Islet precursor cell (in vitro differentiated cells): ENCODE results near the gene SPON1.
A peak's percentile ranks its signal among the peaks of the same experiment; 100 is the strongest.

Experiments used
- DNase-seq: peaks from one replicate; pipeline ENCODE4 v3.0.0-alpha.2; 2018

Gene SPON1

DNA sequence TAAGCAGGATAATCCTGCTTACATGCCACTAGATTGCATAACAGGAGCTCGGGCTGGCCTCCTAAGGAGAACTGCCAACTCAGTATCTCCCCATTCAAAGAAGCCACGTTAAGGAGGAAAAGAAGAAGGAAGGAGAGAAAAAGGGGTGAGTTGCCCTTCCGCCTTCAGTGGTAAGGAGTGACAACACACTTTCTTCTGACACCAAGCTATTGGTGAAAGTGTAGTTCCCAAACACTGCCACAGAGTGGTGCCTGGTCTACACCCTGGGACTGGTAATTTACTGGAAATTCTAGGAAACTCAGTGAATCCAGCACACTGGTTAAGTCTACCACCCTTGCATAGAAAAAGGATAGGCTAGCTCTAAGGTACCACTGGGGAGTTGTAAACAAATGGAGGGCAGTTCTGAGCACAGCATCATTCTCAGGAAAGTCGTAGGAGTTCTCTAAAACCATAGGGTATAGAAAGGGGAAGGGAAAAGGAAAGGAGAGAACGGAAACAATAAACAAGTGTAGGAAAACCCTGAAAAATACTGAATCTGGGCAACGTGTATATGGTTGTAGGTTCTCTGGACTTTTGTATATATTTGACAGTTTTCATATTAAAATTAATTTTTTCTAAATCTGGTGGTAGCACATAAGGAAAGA lies 338.3 kb downstream of the SPON1 start:
- peak; percentile 84 for DNase-seq

- no peak for DNase-seq
Measured at GRCh38 chr11:14304601-14305000, 342.1 kb downstream of the SPON1 start.

DNA sequence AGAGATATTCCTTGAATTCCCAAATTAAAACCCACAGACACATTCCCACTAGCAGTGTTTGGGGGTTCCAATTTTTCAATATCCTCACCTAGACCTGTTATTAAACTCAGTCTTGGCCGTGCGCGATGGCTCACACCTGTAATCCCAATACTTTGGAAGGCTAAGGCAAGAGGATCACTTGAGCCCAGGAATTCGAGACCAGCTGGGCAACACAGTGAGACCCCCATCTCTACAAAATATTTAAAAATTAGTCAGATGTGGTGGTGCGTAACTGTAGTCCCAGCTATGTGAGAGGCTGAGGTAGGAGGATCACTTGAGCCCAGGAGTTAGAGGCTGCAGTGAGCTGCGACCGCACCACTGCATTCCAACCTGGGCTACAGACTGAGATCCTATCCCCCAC lies 343.1 kb downstream of the SPON1 start:
- no peak for DNase-seq

- DNase-seq = no peak
Measured at GRCh38 chr11:14306481-14306880, 344.0 kb downstream of the SPON1 start.

GRCh38 chr11:14308114-14308896 lies 345.8 kb downstream of the SPON1 start:
- DNase-seq = no peak

GRCh38 chr11:14308897-14309387 lies 346.4 kb downstream of the SPON1 start:
- DNase-seq = no peak

- no peak for DNase-seq
Measured at GRCh38 chr11:14309425-14310192, 347.1 kb downstream of the SPON1 start.

DNA sequence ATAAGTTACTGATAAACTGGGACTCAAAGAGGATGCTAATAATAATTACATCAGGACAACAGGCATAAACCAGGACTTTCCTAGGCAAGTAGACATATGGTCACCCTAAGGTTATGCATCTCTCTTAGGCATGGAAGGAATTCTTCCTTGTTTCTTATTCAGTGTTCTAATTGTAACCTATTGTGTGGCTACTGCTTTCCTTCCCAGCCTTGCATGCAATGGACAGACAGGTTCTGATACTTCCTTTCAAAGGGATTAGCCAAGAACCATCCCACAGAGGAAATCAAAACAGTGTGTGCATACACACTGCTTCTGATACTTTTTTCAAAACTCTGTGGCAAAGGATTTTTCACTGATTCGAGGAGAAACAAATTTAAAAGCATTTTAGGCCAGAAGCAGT lies 348.2 kb downstream of the SPON1 start:
- DNase-seq = no peak

DNA sequence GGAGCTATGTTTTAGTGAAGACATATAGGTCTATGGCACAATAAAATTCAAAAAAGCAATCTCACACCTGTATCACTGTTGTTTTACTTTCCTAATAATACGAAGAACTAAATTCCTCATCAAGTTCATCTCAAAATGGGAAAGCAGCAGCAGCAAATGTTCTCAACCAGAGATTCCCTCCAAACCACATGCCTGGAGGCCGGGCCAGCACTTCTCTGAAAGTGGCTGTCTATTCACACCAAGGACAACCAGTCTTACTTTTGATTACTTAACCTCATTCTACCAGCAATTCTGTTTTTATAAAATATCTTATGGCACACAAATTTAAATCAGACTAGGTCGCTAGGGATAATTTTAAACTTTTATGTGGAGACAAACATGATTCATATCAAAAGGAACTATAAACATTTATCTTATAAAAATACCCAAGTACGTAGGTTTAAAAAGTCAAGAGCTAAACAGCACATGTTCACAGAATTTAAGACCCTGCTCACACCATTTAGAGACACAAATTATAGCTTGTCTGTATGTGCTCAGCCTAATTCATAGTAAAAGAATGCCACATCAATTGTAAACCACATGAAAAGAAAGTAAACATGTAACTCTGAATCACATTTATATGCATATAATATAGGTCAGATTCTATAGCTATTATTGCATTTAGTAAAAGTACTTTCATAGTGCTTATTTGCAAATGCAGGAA lies 350.4 kb downstream of the SPON1 start:
- DNase-seq = no peak

DNA sequence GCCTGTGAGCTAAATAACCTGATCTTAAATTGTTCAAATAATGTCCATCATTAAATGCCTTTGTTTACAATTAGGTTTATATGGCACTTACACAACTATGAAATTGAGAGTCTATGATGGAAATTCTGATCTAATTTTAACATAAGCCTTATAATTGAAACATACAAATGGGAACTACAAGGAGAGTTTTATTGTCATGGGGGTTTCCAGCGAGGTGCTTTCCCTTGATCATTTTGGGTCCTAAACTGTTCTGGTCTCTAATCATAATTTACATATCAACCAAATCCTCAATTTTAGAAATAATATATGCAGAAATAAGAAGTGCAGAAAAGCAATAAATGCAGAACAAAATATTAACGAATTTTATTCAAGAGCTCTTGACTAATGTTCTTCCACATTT lies 351.6 kb downstream of the SPON1 start:
- DNase-seq = no peak

DNA sequence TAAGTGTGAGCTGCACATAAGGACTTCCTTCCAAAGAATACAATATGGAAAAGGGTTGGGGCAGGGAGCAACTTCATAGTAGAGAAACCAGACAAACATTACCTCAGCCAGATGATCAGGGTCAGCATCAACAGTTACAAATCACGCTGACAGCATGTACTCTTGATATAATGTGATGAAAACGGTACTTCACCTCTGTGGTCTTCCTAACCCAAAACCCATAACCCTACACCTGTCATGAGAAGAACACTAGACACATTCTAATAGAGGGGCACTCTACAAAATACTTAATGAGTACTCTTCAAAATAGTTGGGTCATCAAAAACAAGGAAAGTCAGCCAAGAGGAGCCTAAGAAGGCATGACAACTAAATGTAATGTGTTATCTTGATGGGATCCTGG lies 352.6 kb downstream of the SPON1 start:
- DNase-seq = no peak
